Measurements from ENCODE around the gene SLC12A3.

SLC12A3 gene

DNA sequence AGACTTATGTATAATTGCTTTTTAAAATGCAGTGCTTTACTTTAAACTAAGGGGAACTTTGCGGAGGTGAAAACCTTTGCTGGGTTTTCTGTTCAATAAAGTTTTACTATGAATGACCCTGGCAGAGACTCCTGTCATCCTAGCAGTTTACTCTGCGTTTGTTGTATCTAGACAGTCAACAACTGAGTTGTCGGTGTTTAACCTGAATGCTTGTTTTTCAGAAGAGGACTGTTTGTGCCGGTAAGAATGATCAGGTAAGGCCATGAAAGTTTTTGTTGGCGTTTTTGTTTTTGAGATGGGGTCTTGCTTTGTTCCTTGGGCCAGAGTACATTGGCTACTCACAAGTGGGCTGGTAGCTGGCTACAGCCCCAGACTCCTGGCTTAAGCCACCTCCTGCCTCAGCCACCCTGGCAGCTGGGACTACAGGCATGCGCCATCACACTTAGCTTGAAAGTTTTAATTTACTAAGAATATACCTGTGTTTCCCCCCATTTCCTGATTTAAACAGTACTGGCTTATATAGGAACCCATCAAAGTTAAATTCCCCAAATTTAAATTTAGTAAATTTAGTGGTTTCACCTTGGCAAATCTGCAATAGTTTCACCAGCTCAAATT, 78.9 kb downstream of the SLC12A3 start:
- peak overlapping the region; percentile 6; the same call in 1 of the 2 replicates for H3K27ac ChIP-seq
- no peak for TF ChIP-seq ZFX (IDR thresholded peaks at IDR 0.05; ENCODE audit: borderline replicate concordance)
- TF ChIP-seq, protein P1, sequence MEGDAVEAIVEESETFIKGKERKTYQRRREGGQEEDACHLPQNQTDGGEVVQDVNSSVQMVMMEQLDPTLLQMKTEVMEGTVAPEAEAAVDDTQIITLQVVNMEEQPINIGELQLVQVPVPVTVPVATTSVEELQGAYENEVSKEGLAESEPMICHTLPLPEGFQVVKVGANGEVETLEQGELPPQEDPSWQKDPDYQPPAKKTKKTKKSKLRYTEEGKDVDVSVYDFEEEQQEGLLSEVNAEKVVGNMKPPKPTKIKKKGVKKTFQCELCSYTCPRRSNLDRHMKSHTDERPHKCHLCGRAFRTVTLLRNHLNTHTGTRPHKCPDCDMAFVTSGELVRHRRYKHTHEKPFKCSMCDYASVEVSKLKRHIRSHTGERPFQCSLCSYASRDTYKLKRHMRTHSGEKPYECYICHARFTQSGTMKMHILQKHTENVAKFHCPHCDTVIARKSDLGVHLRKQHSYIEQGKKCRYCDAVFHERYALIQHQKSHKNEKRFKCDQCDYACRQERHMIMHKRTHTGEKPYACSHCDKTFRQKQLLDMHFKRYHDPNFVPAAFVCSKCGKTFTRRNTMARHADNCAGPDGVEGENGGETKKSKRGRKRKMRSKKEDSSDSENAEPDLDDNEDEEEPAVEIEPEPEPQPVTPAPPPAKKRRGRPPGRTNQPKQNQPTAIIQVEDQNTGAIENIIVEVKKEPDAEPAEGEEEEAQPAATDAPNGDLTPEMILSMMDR (IDR thresholded peaks at IDR 0.05), result no peak

- H3K27ac ChIP-seq, result peak overlapping the region; percentile 27; the same call in 1 of the 2 replicates
These were observed 80.2 kb downstream of the SLC12A3 start for GRCh38 chr16:56944954-56945839.

DNA sequence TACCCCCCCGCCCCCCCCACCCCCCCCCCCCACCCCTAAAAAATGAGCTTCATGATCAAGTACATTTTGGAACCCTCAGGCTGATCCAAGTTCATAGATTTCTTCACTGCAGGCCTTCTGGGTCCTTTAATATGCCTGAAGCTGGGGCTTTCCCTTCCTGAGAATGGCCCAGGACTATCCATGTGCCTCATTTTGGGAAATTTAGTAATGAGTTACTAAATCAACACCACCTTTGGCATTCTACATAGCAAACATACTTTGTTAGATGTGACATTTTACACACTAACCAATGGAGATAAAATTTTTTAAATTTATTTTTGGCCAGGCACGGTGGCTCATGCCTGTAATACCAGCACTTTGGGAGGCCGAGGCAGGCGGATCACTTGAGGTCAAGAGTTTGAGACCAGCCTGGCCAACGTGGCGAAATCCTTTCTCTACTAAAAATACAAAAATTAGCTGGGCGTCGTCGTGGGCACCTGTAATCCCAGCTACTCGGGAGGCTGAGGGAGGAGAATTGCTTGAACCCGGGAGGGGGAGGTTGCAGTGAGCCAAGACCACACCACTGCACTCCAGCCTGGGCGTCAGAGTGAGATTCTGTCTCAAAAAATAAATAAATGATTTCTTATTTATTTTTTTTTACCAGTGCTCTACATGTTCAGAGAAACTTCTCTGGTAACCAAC, 81.0 kb downstream of the SLC12A3 start:
- H3K27ac ChIP-seq, result peak overlapping the region; percentile 35; the same call in 1 of the 2 replicates
- TF ChIP-seq, protein P1 (IDR thresholded peaks at IDR 0.05), result no peak
- no peak for TF ChIP-seq ZFX (IDR thresholded peaks at IDR 0.05; ENCODE audit: borderline replicate concordance)

More at GRCh38 chr16:56944954-56945839, 80.2 kb downstream of the SLC12A3 start:
- TF ChIP-seq, protein P1 (IDR thresholded peaks at IDR 0.05), result no peak
- TF ChIP-seq ZFX (IDR thresholded peaks at IDR 0.05; ENCODE audit: borderline replicate concordance), result no peak

- peak overlapping the region; percentile 35 for H3K27ac ChIP-seq
- TF ChIP-seq, protein P1 (IDR thresholded peaks at IDR 0.05), result no peak
- TF ChIP-seq ZFX (IDR thresholded peaks at IDR 0.05; ENCODE audit: borderline replicate concordance), result no peak
These were observed 82.0 kb downstream of the SLC12A3 start for GRCh38 chr16:56946767-56947603.

GRCh38 chr16:56947604-56947995, 82.6 kb downstream of the SLC12A3 start:
- TF ChIP-seq, protein P1 (IDR thresholded peaks at IDR 0.05), result no peak
- no peak for TF ChIP-seq ZFX (IDR thresholded peaks at IDR 0.05; ENCODE audit: borderline replicate concordance)
- H3K27ac ChIP-seq, result peak overlapping the region; percentile 35; the same call in 1 of the 2 replicates

DNA sequence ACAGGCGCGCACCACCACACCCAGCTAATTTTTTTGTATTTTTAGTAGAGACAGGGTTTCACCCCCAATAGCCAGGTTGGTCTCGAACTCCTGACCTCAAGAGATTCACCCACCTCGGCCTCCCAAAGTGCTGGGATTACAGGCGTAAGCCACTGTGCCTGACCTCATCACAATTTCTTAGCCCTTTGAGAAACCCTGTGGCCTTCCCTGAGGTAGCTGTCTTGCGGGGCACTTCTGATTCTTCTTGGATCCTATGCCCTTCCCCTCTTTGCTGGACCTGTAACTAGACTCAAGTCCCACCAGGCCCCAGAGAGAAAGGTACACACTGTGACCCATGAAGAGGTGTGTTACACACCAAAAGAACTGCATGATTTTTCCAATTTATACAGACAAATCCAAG, 83.2 kb downstream of the SLC12A3 start:
- no peak for TF ChIP-seq ZFX (IDR thresholded peaks at IDR 0.05; ENCODE audit: borderline replicate concordance)
- TF ChIP-seq, protein P1 (IDR thresholded peaks at IDR 0.05), result no peak
- H3K27ac ChIP-seq, result 0 out of 2 replicates have a peak overlapping the region, but pooled peaks have one; percentile 35
